ENCODE results near the gene PRDM9.

Gene PRDM9

DNA sequence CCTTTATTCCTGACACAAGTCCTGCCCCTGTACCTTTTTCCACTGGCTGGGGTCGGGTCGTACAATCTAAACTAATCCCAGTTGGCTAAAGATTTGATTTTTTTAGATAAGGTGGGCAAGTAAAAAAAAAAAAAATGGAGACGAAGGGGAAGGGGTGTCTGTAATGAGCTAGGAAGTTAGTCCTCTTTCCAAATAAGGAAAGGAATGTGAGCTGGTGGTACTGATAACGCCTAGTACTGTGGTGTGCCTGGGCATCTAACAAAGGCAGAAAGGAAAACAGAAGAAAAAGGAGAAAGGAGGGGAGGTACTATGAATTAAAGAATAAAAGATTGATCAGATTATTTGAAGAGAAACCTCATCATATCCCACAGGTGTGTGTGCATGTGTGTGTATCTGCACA, 21.3 kb downstream of the PRDM9 start:
- no peak for DNase-seq

GRCh38 chr5:23530571-23530970, 23.2 kb downstream of the PRDM9 start:
- no peak for DNase-seq

DNA sequence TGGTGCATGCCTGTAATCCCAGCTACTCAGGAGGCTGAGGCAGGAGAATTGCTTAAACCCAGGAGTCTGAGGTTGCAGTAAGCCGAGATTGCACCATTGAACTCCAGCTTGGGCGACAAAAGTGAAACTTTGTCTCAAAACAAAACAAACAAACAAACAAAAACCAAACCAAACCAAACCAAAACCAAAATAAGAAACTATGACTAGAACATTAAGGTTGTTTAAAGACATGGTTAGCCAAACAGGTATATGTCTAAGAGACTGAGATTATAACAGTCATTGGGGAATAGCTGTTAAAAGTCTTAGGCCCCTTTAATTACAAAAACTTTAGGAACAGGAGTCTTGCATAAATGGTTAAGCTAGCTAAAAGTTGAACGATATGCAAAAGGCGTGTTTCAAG, 63.6 kb downstream of the PRDM9 start:
- DNase-seq = no peak

Measured in CD4-positive, alpha-beta T cell treated with Interleukin-6 for 4 hours (primary cell).